Measurements from ENCODE around the gene ATP10A. TPM values are rescaled to one million over a fixed set of nuclear protein-coding genes. Genes with fewer than 3 reads are reported as not detected.

ATP10A gene
- polyA plus RNA-seq, 1 experiment = 3.5 TPM

GRCh38 chr15:25770031-25770430 lies 93.1 kb downstream of the ATP10A start:
- CTCF ChIA-PET = no interaction called here
- TF ChIP-seq CTCF (IDR thresholded peaks at IDR 0.05; ENCODE audit: low read depth, low read length) = no peak
- DNase-seq (ENCODE audit: low read depth, low spot score) = no peak
- Histone ChIP-seq H3K9me3 (ENCODE audit: control insufficient read depth, insufficient read depth, low read length) (no peaks in the 10 kb centered on the region; the same call in 1 of the 2 replicates), H3K4me3 (ENCODE audit: low read depth, low read length) (no peak overlapping the region), H3K27me3 (ENCODE audit: control insufficient read depth, insufficient read depth, low read length) (no peaks in the 10 kb centered on the region), H3K27ac (ENCODE audit: low read depth, low read length) (no peak overlapping the region)
- POLR2A ChIA-PET = no interaction called here

- no peak overlapping the region for H3K4me3 ChIP-seq (ENCODE audit: low read depth, low read length)
- no peaks in the 10 kb centered on the region for H3K27me3 ChIP-seq (ENCODE audit: control insufficient read depth, insufficient read depth, low read length)
- H3K27ac ChIP-seq (ENCODE audit: low read depth, low read length) = no peak overlapping the region
- DNase-seq (ENCODE audit: low read depth, low spot score) = no peak
- H3K9me3 ChIP-seq (ENCODE audit: control insufficient read depth, insufficient read depth, low read length) = no peaks in the 10 kb centered on the region; the same call in 1 of the 2 replicates
- TF ChIP-seq CTCF (IDR thresholded peaks at IDR 0.05; ENCODE audit: low read depth, low read length) = no peak
- POLR2A ChIA-PET = interaction anchor here (0.6 kb wide), 1 partner anchor 73 kb away, joined by 3 read pairs; no protein-coding TSS in a partner anchor
- CTCF ChIA-PET = interaction anchor here (0.6 kb wide), 1 partner anchor 47 kb away, joined by 4 read pairs; no protein-coding TSS in a partner anchor
Measured at GRCh38 chr15:25768271-25768670, 94.9 kb downstream of the ATP10A start.

GRCh38 chr15:25767356-25768151 lies 95.6 kb downstream of the ATP10A start:
- no peak for TF ChIP-seq CTCF (IDR thresholded peaks at IDR 0.05; ENCODE audit: low read depth, low read length)
- no peak overlapping the region for H3K4me3 ChIP-seq (ENCODE audit: low read depth, low read length)
- POLR2A ChIA-PET = interaction anchor here (0.6 kb wide), 1 partner anchor 74 kb away, joined by 3 read pairs; no protein-coding TSS in a partner anchor
- no peak overlapping the region for H3K27ac ChIP-seq (ENCODE audit: low read depth, low read length)
- DNase-seq (ENCODE audit: low read depth, low spot score) = no peak
- CTCF ChIA-PET = interaction anchor here (0.6 kb wide), 2 partner anchors 21 to 48 kb away, joined by 3 to 4 read pairs; no protein-coding TSS in a partner anchor
- no peaks in the 10 kb centered on the region for H3K27me3 ChIP-seq (ENCODE audit: control insufficient read depth, insufficient read depth, low read length)
- H3K9me3 ChIP-seq (ENCODE audit: control insufficient read depth, insufficient read depth, low read length) = no peaks in the 10 kb centered on the region; the same call in 1 of the 2 replicates

- Histone ChIP-seq H3K27me3 (ENCODE audit: control insufficient read depth, insufficient read depth, low read length) (no peaks in the 10 kb centered on the region), H3K9me3 (ENCODE audit: control insufficient read depth, insufficient read depth, low read length) (no peaks in the 10 kb centered on the region; the same call in 1 of the 2 replicates), H3K4me3 (ENCODE audit: low read depth, low read length) (no peak overlapping the region), H3K27ac (ENCODE audit: low read depth, low read length) (no peak overlapping the region)
- ChIA-PET POLR2A (no interaction called here), CTCF (no interaction called here)
- TF ChIP-seq CTCF (IDR thresholded peaks at IDR 0.05; ENCODE audit: low read depth, low read length) = no peak
- DNase-seq (ENCODE audit: low read depth, low spot score) = no peak
Measured at GRCh38 chr15:25766417-25766816, 96.7 kb downstream of the ATP10A start.

Measured in AG04450 (cell line).